Neural cell (in vitro differentiated cells): ENCODE measurements around the gene PRKAG2. TPM values are rescaled to one million over a fixed set of nuclear protein-coding genes. Genes with fewer than 3 reads are reported as not detected.

ENCODE experiments used
- H2AFZ ChIP-seq: fragments of 200-600, 300-800 bp; sonication (generic), shearing (Covaris generic); 2 replicates; pipeline ENCODE4 v1.6.0; 2014; ENCODE audit warnings: low read depth, mild to moderate bottlenecking, antibody characterized with exemption, low read length, moderate library complexity
- H3F3A ChIP-seq: fragments of 200-600 bp; shearing (Covaris generic); 2 replicates; pipeline ENCODE4 v1.6.1; 2016; ENCODE audit warnings: mild to moderate bottlenecking, moderate library complexity, mixed read lengths, antibody characterized with exemption, low read length; ENCODE audit not compliant: insufficient read depth, poor library complexity, severe bottlenecking
- H3K27ac ChIP-seq: fragments of 200-600, 300-800 bp; sonication (generic), shearing (Covaris generic); 2 replicates; pipeline ENCODE4 v1.5.1; 2014; ENCODE audit warnings: mild to moderate bottlenecking, low read length, moderate library complexity
- H3K27me3 ChIP-seq: fragments of 300-800, 200-600 bp; sonication (generic), shearing (Covaris generic); 2 replicates; pipeline ENCODE4 v1.6.0; 2014; ENCODE audit warnings: mild to moderate bottlenecking, low read depth, low read length, moderate library complexity; ENCODE audit not compliant: insufficient read depth
- H3K36me3 ChIP-seq: fragments of 300-800, 200-600 bp; sonication (generic), shearing (Covaris generic); 2 replicates; pipeline ENCODE4 v1.5.1; 2014; ENCODE audit warnings: mild to moderate bottlenecking, antibody characterized with exemption, low read length, moderate library complexity; ENCODE audit not compliant: insufficient read depth
- H3K4me2 ChIP-seq: fragments of 300-800, 200-600 bp; sonication (generic), shearing (Covaris generic); 2 replicates; pipeline ENCODE4 v1.6.0; 2014; ENCODE audit warnings: mild to moderate bottlenecking, low read length
- H3K4me3 ChIP-seq: fragments of 300-800, 200-600 bp; sonication (generic), shearing (Covaris generic); 2 replicates; pipeline ENCODE4 v1.5.1; 2014; ENCODE audit warnings: mild to moderate bottlenecking, low read length, moderate library complexity
- H3K79me2 ChIP-seq: fragments of 200-600 bp; shearing (Covaris generic); replicated peaks from 2 replicates; pipeline ENCODE4 v1.6.0; 2014; ENCODE audit warnings: mild to moderate bottlenecking, low read length, moderate library complexity; ENCODE audit not compliant: insufficient read depth
- H3K9ac ChIP-seq: fragments of 300-800, 200-600 bp; sonication (generic), shearing (Covaris generic); 2 replicates; pipeline ENCODE4 v1.6.1; 2016; ENCODE audit warnings: mild to moderate bottlenecking, low read length, mixed read lengths
- H3K9me2 ChIP-seq: fragments of 200-600 bp; shearing (Covaris generic); 2 replicates; pipeline ENCODE4 v1.6.1; 2016; ENCODE audit warnings: mild to moderate bottlenecking, low read length, mixed read lengths; ENCODE audit not compliant: insufficient read depth
- H3K9me3 ChIP-seq: fragments of 200-600, 300-800 bp; sonication (generic), shearing (Covaris generic); 2 replicates; pipeline ENCODE4 v1.6.1; 2016; ENCODE audit warnings: mild to moderate bottlenecking, mixed run types, low read length, moderate library complexity, mixed read lengths
- H4K20me1 ChIP-seq: fragments of 200-600 bp; shearing (Covaris generic); 2 replicates; pipeline ENCODE4 v1.6.1; 2016; ENCODE audit warnings: mild to moderate bottlenecking, mixed run types; ENCODE audit not compliant: insufficient read depth
- EP300 ChIP-seq: fragments of 450-650 bp; conservative IDR thresholded peaks from 2 replicates; pipeline ENCODE4 v1.6.1; 2014; ENCODE audit warnings: antibody characterized with exemption, mild to moderate bottlenecking, moderate library complexity; ENCODE audit not compliant: poor library complexity, severe bottlenecking
- EZH2 ChIP-seq: fragments of 200-600, 300-800 bp; shearing (Covaris generic), sonication (generic); IDR thresholded peaks from 2 replicates; pipeline ENCODE4 v1.6.1; 2014; ENCODE audit warnings: antibody characterized with exemption, low read length, borderline replicate concordance, mild to moderate bottlenecking; ENCODE audit not compliant: insufficient read depth, poor library complexity, severe bottlenecking
- MXI1 ChIP-seq: fragments of 450-650 bp; conservative IDR thresholded peaks from 2 replicates; pipeline ENCODE4 v1.6.1; 2014; ENCODE audit warnings: antibody characterized with exemption, mild to moderate bottlenecking; ENCODE audit not compliant: poor library complexity, severe bottlenecking
- POLR2AphosphoS5 ChIP-seq: IDR thresholded peaks from 2 replicates; pipeline ENCODE4 v1.6.1; 2012
- RAD21 ChIP-seq: fragments of 450-650 bp; conservative IDR thresholded peaks from 2 replicates; pipeline ENCODE4 v1.6.1; 2014; ENCODE audit warnings: antibody characterized with exemption, mild to moderate bottlenecking, moderate library complexity
- SMC3 ChIP-seq: fragments of 450-650 bp; conservative IDR thresholded peaks from 2 replicates; pipeline ENCODE4 v1.6.1; 2014; ENCODE audit warnings: antibody characterized with exemption, mild to moderate bottlenecking, moderate library complexity; ENCODE audit not compliant: poor library complexity
- TAF1 ChIP-seq: IDR thresholded peaks from 2 replicates; pipeline ENCODE4 v1.6.1; 2012; ENCODE audit warnings: low read depth
- polyA plus RNA-seq: library from polyadenylated mRNA; depleted of rRNA; stranded (reverse); fragments of >200 nt; gene quantifications from 2 replicates; pipeline ENCODE4 v1.2.3, GENCODE V29; 2014
- TF ChIP-seq, protein P1 (sequence below): IDR thresholded peaks from 2 replicates; pipeline ENCODE4 v1.6.1; 2012; ENCODE audit warnings: borderline replicate concordance
- TF ChIP-seq, protein P2 (sequence below): fragments of 450-650 bp; IDR thresholded peaks from 2 replicates; pipeline ENCODE4 v1.5.1; 2014; ENCODE audit warnings: antibody characterized with exemption, mild to moderate bottlenecking, moderate library complexity; ENCODE audit not compliant: poor library complexity, severe bottlenecking

PRKAG2 gene
- polyA plus RNA-seq, 1 donor from 2014 or later = 22.9 TPM

DNA sequence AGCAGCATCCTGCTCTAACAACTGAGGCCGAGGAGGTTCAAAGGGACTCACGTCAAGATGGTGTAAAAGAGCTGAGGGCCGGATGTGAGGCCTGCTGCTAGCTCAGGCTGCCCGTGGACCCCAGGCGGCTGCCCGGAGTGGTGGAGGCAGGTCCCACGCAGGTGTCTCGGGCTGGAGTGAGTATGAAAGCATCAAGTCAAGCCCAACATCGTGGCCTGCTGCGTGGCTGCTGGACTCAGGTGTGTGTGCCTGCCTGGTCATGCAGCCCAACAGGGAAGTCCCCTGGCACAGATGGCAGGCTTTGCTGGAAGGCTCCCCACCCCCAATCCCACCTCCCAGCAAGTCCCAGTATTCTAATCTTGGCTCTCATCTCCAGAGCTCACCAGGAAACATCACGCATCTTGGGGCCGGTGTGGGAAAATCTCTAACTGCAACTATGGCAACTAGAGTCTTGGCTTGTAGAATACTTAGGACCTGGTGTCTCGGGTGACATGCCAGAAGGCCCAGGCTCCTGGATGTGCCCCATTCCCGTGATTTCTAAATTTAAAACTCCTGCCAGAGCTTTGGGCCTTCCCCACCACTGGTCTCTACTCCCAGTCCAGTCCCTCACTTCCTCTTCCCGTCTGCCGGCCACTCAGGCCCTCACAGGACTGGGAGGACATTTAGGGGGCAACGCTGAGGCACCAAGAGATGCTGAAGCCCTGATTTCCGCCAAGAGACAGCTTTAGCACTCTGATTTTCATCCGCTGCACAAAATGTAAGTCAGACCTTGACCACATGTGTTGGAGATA lies 85.9 kb downstream of the PRKAG2 start:
- H3F3A ChIP-seq = no peaks in the 10 kb centered on the region
- H3K9ac ChIP-seq = no peak overlapping the region
- H3K9me3 ChIP-seq = peaks cover 2% of the 10 kb centered on the region
- H3K9me2 ChIP-seq = no peaks in the 10 kb centered on the region
- no peak overlapping the region for H3K4me3 ChIP-seq
- H4K20me1 ChIP-seq = no peaks in the 10 kb centered on the region
- H3K36me3 ChIP-seq = no peaks in the 10 kb centered on the region
- TF ChIP-seq EZH2 (no peak), POLR2AphosphoS5 (no peak), RAD21 (no peak), MXI1 (no peak), TAF1 (no peak), EP300 (no peak), SMC3 (no peak)
- TF ChIP-seq, protein P1, sequence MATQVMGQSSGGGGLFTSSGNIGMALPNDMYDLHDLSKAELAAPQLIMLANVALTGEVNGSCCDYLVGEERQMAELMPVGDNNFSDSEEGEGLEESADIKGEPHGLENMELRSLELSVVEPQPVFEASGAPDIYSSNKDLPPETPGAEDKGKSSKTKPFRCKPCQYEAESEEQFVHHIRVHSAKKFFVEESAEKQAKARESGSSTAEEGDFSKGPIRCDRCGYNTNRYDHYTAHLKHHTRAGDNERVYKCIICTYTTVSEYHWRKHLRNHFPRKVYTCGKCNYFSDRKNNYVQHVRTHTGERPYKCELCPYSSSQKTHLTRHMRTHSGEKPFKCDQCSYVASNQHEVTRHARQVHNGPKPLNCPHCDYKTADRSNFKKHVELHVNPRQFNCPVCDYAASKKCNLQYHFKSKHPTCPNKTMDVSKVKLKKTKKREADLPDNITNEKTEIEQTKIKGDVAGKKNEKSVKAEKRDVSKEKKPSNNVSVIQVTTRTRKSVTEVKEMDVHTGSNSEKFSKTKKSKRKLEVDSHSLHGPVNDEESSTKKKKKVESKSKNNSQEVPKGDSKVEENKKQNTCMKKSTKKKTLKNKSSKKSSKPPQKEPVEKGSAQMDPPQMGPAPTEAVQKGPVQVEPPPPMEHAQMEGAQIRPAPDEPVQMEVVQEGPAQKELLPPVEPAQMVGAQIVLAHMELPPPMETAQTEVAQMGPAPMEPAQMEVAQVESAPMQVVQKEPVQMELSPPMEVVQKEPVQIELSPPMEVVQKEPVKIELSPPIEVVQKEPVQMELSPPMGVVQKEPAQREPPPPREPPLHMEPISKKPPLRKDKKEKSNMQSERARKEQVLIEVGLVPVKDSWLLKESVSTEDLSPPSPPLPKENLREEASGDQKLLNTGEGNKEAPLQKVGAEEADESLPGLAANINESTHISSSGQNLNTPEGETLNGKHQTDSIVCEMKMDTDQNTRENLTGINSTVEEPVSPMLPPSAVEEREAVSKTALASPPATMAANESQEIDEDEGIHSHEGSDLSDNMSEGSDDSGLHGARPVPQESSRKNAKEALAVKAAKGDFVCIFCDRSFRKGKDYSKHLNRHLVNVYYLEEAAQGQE = no peak
- TF ChIP-seq, protein P2, sequence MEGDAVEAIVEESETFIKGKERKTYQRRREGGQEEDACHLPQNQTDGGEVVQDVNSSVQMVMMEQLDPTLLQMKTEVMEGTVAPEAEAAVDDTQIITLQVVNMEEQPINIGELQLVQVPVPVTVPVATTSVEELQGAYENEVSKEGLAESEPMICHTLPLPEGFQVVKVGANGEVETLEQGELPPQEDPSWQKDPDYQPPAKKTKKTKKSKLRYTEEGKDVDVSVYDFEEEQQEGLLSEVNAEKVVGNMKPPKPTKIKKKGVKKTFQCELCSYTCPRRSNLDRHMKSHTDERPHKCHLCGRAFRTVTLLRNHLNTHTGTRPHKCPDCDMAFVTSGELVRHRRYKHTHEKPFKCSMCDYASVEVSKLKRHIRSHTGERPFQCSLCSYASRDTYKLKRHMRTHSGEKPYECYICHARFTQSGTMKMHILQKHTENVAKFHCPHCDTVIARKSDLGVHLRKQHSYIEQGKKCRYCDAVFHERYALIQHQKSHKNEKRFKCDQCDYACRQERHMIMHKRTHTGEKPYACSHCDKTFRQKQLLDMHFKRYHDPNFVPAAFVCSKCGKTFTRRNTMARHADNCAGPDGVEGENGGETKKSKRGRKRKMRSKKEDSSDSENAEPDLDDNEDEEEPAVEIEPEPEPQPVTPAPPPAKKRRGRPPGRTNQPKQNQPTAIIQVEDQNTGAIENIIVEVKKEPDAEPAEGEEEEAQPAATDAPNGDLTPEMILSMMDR = no peak
- no peak overlapping the region for H3K27ac ChIP-seq
- no peak overlapping the region for H2AFZ ChIP-seq
- no peaks in the 10 kb centered on the region for H3K79me2 ChIP-seq
- H3K4me2 ChIP-seq = no peak overlapping the region
- H3K27me3 ChIP-seq = no peaks in the 10 kb centered on the region

DNA sequence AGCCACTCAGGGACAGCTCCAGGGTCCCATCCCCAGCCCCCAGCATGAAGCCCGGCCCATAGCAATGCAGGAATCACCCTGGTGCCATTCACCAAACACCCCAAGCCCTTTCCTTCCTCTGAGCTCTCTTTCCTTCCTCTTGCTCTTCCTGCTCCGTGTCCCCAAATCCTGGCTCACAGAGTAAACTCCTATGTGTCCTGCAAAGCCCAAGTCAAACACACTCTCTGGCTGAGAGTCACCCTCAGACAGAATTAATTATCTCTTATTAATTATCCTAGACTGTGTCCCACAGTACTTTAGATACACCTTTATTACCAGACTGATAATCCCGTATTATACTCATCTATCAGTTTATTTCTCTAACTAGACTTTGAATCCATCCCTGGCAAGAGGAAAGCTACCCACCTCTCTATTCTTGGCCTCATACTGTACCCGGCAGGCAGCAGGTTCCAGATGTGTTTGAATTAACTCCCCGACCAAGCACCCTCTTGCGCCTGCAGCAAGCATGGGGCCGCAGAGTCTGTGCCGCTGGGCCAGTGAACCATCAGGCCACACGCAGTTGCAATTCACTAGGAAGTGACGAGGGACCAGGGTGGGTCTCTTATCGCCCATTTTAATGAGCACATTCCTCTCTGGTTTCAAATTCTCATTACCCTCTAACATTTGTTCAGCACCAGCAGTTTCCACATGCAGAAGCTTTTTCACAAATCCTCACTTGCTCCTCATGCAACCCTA lies 86.7 kb downstream of the PRKAG2 start:
- no peaks in the 10 kb centered on the region for H4K20me1 ChIP-seq
- H3K9ac ChIP-seq = no peak overlapping the region
- no peak overlapping the region for H3K4me2 ChIP-seq
- no peak overlapping the region for H3K27ac ChIP-seq
- no peaks in the 10 kb centered on the region for H3F3A ChIP-seq
- TF ChIP-seq, protein P2 = no peak
- no peak for TF ChIP-seq POLR2AphosphoS5
- no peak overlapping the region for H2AFZ ChIP-seq
- H3K4me3 ChIP-seq = no peak overlapping the region
- H3K36me3 ChIP-seq = no peaks in the 10 kb centered on the region
- H3K79me2 ChIP-seq = no peaks in the 10 kb centered on the region
- H3K9me3 ChIP-seq = peaks cover 2% of the 10 kb centered on the region
- H3K27me3 ChIP-seq = no peaks in the 10 kb centered on the region
- H3K9me2 ChIP-seq = no peaks in the 10 kb centered on the region
